ENCODE results near the gene WWC2.

Gene WWC2

DNA sequence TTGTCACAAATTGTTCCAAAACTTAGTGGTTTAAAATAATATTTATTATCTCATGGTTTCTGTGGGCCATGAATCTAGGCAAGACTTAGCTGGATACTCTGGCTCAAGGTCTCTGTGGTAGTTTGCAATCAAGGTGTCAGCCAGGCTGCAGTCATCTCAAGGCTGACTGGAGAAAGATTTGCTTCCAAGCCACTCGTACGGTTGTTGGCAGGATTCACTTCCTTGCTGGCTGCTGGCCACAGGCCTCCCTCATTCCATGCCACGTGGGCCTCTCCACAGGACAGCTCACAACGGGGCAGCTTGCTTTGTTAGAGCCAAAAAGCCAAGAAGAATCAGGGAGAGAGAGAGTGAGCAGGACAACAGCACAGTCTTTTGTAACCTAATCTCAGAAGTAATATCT, 101.4 kb downstream of the WWC2 start:
- H3K4me3 ChIP-seq (ENCODE audit: low read depth, low read length), result no peak overlapping the region
- H3K27ac ChIP-seq, result no peak overlapping the region

GRCh38 chr4:183201331-183201730, 102.3 kb downstream of the WWC2 start:
- Histone ChIP-seq H3K27ac (no peak overlapping the region), H3K36me3 (no peaks in the 10 kb centered on the region), H3K27me3 (ENCODE audit: insufficient read depth, low read depth, severe bottlenecking) (no peaks in the 10 kb centered on the region), H3K9me3 (ENCODE audit: severe bottlenecking) (no peaks in the 10 kb centered on the region), H3K4me3 (ENCODE audit: low read depth, low read length) (no peak overlapping the region)
- TF ChIP-seq, protein P1, sequence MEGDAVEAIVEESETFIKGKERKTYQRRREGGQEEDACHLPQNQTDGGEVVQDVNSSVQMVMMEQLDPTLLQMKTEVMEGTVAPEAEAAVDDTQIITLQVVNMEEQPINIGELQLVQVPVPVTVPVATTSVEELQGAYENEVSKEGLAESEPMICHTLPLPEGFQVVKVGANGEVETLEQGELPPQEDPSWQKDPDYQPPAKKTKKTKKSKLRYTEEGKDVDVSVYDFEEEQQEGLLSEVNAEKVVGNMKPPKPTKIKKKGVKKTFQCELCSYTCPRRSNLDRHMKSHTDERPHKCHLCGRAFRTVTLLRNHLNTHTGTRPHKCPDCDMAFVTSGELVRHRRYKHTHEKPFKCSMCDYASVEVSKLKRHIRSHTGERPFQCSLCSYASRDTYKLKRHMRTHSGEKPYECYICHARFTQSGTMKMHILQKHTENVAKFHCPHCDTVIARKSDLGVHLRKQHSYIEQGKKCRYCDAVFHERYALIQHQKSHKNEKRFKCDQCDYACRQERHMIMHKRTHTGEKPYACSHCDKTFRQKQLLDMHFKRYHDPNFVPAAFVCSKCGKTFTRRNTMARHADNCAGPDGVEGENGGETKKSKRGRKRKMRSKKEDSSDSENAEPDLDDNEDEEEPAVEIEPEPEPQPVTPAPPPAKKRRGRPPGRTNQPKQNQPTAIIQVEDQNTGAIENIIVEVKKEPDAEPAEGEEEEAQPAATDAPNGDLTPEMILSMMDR (IDR thresholded peaks at IDR 0.05; ENCODE audit: low read depth, low read length), result no peak
- DNase-seq, result no peak

More for the DNA sequence above, 101.4 kb downstream of the WWC2 start:
- no peak for DNase-seq
- H3K36me3 ChIP-seq, result no peaks in the 10 kb centered on the region
- TF ChIP-seq, protein P1 (IDR thresholded peaks at IDR 0.05; ENCODE audit: low read depth, low read length), result no peak
- H3K9me3 ChIP-seq (ENCODE audit: severe bottlenecking), result no peaks in the 10 kb centered on the region
- no peaks in the 10 kb centered on the region for H3K27me3 ChIP-seq (ENCODE audit: insufficient read depth, low read depth, severe bottlenecking)

- Histone ChIP-seq H3K27me3 (ENCODE audit: insufficient read depth, low read depth, severe bottlenecking) (no peaks in the 10 kb centered on the region), H3K27ac (no peak overlapping the region), H3K4me3 (ENCODE audit: low read depth, low read length) (no peak overlapping the region), H3K9me3 (ENCODE audit: severe bottlenecking) (no peaks in the 10 kb centered on the region), H3K36me3 (no peaks in the 10 kb centered on the region)
- TF ChIP-seq, protein P1 (IDR thresholded peaks at IDR 0.05; ENCODE audit: low read depth, low read length), result no peak
- no peak for DNase-seq
These were observed 103.5 kb downstream of the WWC2 start for GRCh38 chr4:183202523-183202922.

DNA sequence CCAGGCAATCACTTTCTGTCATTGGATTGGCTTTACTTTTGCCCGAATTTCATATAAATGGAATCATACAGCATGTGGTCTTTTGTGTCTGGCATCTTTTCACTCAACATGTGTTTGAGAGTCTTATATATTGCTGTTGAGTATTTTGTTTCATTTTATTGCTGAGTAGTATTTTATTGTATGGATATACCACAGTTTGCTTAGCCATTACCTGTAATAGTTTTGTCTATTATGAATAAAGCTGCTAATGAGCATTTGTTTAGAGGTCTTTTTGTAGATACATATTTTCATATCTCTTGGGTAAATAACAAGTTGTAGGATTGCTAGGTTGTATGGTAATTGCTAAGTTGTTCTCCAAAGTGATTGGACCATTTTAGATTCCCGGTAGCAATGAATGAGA, 105.7 kb downstream of the WWC2 start:
- Histone ChIP-seq H3K4me3 (ENCODE audit: low read depth, low read length) (no peak overlapping the region), H3K9me3 (ENCODE audit: severe bottlenecking) (no peaks in the 10 kb centered on the region), H3K27ac (no peak overlapping the region), H3K36me3 (no peaks in the 10 kb centered on the region; the same call in 1 of the 2 replicates), H3K27me3 (ENCODE audit: insufficient read depth, low read depth, severe bottlenecking) (no peaks in the 10 kb centered on the region)
- DNase-seq, result no peak
- TF ChIP-seq, protein P1 (IDR thresholded peaks at IDR 0.05; ENCODE audit: low read depth, low read length), result no peak

DNA sequence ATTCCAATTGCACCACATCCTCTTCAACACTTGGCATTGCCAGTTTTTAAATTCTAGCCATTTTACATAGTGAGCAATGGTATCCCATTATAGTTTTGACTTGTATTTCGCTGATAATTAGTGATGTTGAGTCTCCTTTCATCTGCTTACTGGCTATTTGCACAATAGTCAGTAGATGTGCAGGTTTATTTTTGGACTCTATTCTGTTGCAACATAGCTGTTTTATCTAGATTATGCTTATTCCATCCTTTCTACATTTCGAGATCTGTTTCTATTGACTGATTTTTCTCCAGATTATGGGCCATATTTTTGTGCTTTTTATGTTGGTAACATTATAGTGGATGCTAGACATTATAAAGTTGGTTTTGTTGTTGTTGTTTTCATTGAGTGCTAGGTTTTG, 106.1 kb downstream of the WWC2 start:
- Histone ChIP-seq H3K9me3 (ENCODE audit: severe bottlenecking) (no peaks in the 10 kb centered on the region), H3K27me3 (ENCODE audit: insufficient read depth, low read depth, severe bottlenecking) (no peaks in the 10 kb centered on the region), H3K36me3 (no peaks in the 10 kb centered on the region; the same call in 1 of the 2 replicates), H3K27ac (no peak overlapping the region), H3K4me3 (ENCODE audit: low read depth, low read length) (no peak overlapping the region)
- TF ChIP-seq, protein P1 (IDR thresholded peaks at IDR 0.05; ENCODE audit: low read depth, low read length), result no peak
- no peak for DNase-seq

- TF ChIP-seq, protein P1 (IDR thresholded peaks at IDR 0.05; ENCODE audit: low read depth, low read length), result no peak
- no peak for DNase-seq
- Histone ChIP-seq H3K4me3 (ENCODE audit: low read depth, low read length) (no peak overlapping the region), H3K27me3 (ENCODE audit: insufficient read depth, low read depth, severe bottlenecking) (no peaks in the 10 kb centered on the region), H3K9me3 (ENCODE audit: severe bottlenecking) (no peaks in the 10 kb centered on the region), H3K36me3 (no peaks in the 10 kb centered on the region; the same call in 1 of the 2 replicates), H3K27ac (no peak overlapping the region)
These were observed 106.7 kb downstream of the WWC2 start for GRCh38 chr4:183205709-183206108.
